ENCODE results near the gene CMIP.

Gene CMIP

GRCh38 chr16:81647527-81647926 lies 202.9 kb downstream of the CMIP start:
- no peak for DNase-seq

DNA sequence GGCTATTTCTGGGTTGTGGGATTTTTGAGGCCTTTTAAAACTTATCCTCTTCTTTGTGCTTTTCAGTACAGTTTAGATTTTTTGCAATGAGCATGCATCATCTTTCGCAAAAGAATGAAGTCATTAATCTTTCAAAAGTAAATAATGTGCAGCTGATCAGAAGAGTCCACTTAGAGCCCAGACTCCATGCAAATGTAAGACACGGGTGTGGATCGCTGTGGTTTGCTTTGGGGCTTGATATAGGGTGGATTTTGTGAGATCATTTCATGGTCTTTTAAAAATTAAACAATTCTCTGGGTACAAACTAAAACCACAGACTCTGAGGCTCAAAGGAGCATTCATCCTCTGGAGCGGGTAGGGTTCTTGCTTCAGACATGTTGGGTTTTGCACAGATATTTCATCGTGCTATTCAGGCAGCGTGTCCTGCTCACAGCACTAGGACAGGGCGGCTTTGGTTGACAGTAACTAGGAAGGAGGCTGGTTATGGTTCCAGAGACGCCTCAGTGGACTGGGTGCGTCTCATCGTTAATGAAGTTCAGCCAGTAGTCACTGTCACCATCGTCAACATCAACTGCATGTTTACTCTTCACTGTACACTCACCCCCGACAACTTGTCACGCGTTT lies 205.1 kb downstream of the CMIP start:
- DNase-seq = no peak

DNA sequence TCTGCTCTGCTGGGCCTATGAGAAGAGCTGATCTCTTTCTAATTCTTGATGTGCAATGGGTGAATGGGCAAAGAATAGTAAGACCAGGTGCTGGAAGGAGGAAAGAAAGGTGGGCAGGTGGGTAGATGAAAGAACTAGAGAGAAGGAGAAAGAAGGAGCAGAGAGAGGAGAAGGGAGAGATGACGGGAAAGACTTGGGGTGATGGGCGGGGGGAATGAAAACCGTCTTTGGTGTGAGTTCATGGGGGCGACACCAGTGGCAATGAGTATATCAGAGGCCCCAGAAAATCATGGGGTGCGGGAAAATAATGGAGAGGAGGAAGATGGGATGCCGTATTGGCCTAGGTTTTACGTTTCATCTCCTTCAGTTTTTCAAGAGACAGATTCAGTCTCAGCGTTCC lies 205.7 kb downstream of the CMIP start:
- no peak for DNase-seq

DNA sequence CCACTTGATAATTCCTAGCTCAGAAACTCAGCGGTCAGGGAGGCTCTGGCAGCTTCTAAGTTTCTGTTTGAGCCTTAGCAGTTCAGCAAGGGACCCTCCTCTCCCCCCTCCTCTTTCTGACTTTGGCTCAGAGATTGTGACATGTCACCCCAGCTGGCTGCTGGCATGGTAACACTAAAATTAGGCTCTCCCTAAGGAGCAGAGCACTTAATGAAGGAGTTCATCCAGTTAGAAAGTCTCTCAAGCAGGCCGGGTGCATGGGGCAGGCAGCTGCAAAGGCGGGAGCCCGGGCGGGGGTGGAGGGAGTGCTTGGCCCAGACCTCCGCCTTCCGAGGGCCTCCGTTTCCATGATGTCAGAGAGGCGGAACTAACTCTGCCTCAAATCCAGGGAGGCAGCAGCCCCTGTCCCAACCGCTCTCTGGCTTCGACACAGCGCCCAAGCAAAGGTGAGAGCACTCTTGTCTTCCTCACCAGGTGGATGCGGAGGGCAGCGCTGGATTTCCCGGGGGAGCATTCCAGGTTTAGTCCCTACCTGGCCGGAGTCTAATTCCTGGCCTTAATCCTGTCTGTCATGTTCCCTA lies 206.5 kb downstream of the CMIP start:
- DNase-seq = peak; percentile 95

- no peak for DNase-seq
These were observed 207.4 kb downstream of the CMIP start for GRCh38 chr16:81651758-81652718.

- no peak for DNase-seq
These were observed 208.3 kb downstream of the CMIP start for GRCh38 chr16:81652798-81653505.

GRCh38 chr16:81654346-81654745 lies 209.7 kb downstream of the CMIP start:
- no peak for DNase-seq

DNA sequence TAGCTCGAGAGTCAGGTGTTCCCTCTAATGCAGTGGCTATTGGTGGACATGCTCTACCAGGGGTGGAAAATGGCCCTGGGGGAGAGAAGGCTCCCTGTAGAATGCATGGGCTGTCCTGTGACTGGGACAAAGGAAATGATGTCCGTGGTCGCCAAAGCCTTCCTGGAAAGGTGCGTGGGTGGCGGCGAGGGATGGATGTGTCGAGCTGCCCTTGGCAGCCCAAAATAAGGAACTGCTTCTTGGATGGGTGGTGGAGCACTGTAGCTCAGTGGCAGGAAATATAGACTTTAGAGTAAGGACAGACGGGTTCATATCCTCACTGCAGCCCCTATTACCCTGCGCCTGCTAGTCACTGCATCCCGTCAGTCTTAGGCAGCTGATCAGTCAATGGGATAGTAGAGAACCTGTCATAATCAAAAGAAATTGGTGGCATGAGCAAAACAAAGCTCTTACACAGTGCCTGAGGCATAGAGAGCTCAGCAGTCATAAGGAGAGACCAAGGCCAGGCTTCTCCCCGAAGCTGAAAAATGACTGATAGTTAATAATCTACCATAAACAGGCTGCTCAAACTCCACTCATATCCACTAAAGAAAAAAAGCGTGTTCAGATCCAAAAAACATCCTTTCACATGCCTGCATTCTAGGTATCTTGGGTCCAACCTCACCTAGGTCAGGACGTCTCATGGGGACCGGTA lies 211.0 kb downstream of the CMIP start:
- no peak for DNase-seq

DNA sequence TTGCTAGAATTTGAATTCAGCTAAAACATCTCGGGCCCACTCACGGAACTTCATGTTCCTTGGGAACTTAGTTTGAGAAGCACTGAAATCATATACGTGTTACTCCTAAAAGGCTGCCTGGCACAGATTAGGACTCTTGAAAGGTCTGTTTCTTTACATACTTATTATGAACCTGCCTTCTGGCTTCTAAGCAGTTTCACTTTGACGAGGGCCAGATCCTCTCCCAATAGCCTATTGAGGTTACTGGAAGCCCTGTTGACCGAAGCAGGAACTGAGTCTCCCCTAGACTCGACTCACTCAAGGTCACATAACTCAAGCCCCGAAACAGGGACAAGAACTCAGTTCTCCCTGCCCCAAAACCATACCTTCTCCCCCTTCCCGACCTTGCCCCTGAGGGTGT lies 212.6 kb downstream of the CMIP start:
- no peak for DNase-seq

GRCh38 chr16:81657781-81658180 lies 213.2 kb downstream of the CMIP start:
- no peak for DNase-seq

DNA sequence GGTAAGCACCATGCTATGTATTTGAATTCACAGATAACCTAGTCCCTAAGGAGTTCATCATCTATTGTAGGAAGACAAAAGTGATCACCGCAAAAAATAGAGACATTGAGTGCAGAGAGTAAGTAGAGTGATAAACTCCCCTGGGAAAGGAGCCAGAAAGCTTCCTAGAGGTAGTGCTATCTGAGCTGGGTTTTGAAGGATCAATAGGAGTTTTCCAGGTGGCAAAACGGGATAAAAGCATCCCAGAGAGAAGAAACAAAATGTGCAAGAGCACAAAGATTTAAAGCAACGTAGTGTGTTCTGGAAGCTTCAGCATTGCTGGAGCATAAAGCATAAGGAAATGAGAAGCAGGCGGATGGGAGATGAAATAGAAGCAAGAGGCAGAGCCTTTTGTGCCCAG lies 213.8 kb downstream of the CMIP start:
- no peak for DNase-seq

DNA sequence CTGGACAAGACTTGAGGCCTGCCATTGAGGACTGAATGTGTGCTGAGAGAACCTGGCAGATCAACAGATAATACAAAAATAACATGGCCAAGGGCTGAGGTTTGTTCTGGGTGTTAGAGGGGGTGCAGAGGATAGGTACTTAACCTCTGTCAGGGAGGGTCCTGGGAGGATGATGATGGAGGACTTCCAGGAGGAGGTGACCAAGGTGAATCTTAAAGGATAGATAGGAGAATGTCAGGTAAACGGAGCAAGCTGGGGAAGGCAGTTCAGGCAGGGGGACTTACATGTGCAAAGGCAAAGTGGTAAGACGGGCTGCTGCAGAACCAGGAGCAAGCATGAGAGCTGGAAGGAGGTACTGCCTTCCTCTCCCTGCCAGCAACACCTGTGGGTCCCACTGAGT lies 214.6 kb downstream of the CMIP start:
- DNase-seq = no peak

- DNase-seq = no peak
These were observed 216.5 kb downstream of the CMIP start for GRCh38 chr16:81661082-81661481.

DNA sequence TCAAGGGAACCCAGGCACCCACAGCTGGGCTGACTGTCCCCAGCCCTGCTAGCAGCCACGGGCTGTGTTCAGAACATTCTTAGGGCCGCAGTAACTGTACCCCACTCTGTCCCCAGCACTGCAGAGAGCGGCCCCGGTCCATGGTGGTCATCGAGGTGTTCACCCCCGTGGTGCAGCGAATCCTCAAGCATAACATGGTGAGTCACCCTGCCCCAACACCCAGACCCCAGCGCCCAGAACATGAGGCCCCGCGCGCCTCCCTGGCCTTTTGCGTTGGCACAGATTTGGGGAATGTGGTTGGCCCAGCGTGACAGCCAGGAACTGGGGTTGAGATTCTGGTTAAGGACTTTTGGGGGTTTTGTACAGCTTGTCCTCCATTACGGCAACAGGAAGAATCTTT lies 219.5 kb downstream of the CMIP start:
- DNase-seq = no peak

GRCh38 chr16:81665588-81665987 lies 221.0 kb downstream of the CMIP start:
- no peak for DNase-seq

- DNase-seq = no peak
These were observed 221.5 kb downstream of the CMIP start for GRCh38 chr16:81666113-81666512.

DNA sequence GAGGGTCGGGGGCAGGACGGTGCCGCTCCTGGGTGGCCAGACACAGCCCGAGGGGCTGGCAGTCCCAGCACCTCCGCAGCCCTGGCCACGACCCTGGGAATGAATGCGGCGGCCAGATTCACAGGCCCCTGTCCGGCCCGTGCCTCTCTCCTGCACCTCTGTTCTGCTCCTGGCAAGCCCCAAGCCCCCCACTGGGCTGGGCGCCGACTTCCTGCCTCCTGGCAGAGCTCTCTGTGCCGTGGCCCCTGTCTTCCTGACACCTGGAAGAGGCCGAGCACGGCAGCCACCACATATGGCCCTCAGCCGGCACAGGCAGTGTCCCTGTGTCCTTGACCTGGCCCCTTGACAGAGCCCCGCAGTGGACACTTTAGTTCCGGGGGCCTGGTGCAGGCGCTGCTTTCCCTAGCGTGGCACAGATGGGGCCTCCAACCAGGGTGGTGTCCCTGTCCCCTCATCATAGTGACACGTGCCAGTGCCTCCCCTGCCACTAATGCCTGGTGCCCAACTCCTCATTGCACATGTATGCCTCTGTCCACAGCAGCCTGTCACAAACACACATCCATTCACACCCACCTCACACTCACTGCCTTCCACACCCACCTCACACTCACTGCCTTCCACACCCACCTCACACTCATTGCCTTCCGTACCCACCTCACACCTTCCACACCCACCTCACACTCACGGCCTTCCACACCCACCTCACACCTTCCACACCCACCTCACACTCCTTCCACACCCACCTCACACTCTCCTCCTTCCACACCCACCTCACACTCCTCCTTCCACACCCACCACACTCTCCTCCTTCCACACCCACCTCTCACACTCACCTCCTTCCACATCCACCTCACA lies 223.9 kb downstream of the CMIP start:
- DNase-seq = no peak

- no peak for DNase-seq
These were observed 225.1 kb downstream of the CMIP start for GRCh38 chr16:81669473-81670350.

DNA sequence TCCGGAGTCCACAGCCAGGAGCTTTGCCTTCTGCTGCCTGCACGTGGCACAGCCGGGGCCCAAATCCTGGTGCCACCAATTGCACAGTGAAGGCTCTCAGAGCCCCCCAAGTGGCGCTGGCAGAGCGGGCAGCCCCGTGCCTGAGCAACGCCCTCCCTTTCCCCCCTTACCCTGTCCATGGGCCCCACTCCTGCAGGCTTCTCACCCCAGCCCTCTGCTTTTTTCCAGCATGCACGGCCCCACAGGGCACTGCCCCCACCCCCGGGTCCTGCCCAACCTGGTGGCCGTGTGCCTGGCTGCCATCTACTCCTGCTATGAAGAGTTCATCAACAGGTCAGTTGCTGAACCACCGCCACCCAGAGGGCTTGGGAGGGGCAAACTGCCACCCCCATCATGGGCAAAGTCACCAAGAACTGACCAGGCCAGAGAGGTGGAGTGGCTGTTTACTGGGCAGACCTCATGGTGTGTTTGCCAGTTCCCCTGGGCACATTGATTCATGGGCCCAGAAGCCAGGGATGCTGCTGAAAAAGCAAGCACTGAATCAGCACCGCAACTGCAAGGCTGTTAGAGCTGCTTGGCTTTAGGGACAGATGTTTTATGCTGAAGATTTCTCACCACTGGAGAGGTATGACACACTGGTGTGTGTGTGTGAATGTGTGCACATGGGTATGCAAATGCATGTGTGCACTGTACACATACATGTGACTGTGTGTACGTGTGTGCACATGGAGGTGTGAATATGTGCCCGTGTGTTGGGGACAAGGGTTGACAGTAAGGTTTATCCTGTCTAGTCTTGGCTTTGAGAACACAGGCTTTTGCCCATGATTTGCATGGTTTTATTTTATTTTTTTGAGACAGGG lies 227.4 kb downstream of the CMIP start:
- no peak for DNase-seq

DNA sequence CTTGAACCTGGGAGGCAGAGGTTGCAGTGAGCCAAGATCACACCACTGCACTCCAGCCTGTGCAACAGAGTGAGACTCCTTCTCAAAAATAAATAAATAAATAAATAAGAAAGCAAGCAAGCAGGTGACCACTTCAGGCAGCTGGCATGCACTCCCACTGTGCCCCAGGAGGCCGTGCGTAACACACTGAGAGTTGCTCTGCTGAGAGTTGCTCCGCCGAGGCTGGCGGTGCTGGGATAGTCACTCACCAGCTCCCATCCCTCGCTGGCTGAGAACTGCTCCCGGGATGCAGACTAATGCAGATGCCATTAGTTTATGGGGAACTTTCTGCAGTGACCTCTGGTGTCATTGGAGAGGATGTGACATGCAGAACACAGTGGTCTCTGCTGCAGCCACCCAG lies 228.8 kb downstream of the CMIP start:
- DNase-seq = no peak

Data from femur (tissue), 1 donor.